ENCODE results near the gene HOMER3.
"Not testable (repeated sequence)": the region's sequence is repeated elsewhere in the genome, so short reads cannot be mapped to it uniquely, and the experiment has no call there.

The HOMER3 gene

GRCh38 chr19:18952364-18953003, 11.5 kb upstream of the HOMER3 start:
- DNase-seq, result not testable (repeated sequence)

- no peak for DNase-seq
These were observed 10.8 kb upstream of the HOMER3 start for GRCh38 chr19:18951721-18952281.

GRCh38 chr19:18949858-18950257, 8.8 kb upstream of the HOMER3 start:
- no peak for DNase-seq

- DNase-seq, result no peak
These were observed 7.9 kb upstream of the HOMER3 start for GRCh38 chr19:18948976-18949356.

GRCh38 chr19:18948075-18948975, 7.3 kb upstream of the HOMER3 start:
- no peak for DNase-seq

GRCh38 chr19:18946918-18947317, 5.9 kb upstream of the HOMER3 start:
- no peak for DNase-seq

- DNase-seq, result no peak
These were observed 5.3 kb upstream of the HOMER3 start for GRCh38 chr19:18946335-18946734.

GRCh38 chr19:18945297-18945696, 4.3 kb upstream of the HOMER3 start:
- DNase-seq, result no peak

GRCh38 chr19:18943465-18943864, 2.4 kb upstream of the HOMER3 start:
- DNase-seq, result no peak

GRCh38 chr19:18942692-18943091, 1.7 kb upstream of the HOMER3 start:
- DNase-seq, result no peak

- no peak for DNase-seq
These were observed 774 bp upstream of the HOMER3 start for GRCh38 chr19:18941628-18942354.

- no peak for DNase-seq
These were observed 872 bp downstream of the HOMER3 start for GRCh38 chr19:18939922-18940768.

- DNase-seq, result no peak
These were observed 1.9 kb downstream of the HOMER3 start for GRCh38 chr19:18939163-18939562.

- DNase-seq, result no peak
These were observed 7.7 kb downstream of the HOMER3 start for GRCh38 chr19:18933297-18933696.

GRCh38 chr19:18932216-18932841, 8.7 kb downstream of the HOMER3 start:
- DNase-seq, result peak; percentile 90

GRCh38 chr19:18931316-18932162, 9.5 kb downstream of the HOMER3 start:
- DNase-seq, result no peak

- DNase-seq, result no peak
These were observed 11.7 kb downstream of the HOMER3 start for GRCh38 chr19:18929311-18929710.

- DNase-seq, result no peak
These were observed 12.8 kb downstream of the HOMER3 start for GRCh38 chr19:18928018-18928805.

- DNase-seq, result no peak
These were observed 16.3 kb downstream of the HOMER3 start for GRCh38 chr19:18924684-18925213.

Data from CD4-positive, alpha-beta T cell treated with Interleukin-17A for 4 hours (primary cell).